H1 (cell line): ENCODE data around the gene ZNF773. TPM values are rescaled to one million over a fixed set of nuclear protein-coding genes. Genes with fewer than 3 reads are reported as not detected.

Experiments used
- CTCF ChIA-PET: fragments of 300-600 bp; sonication (Branson Sonifier 250); formaldehyde crosslinking; loops from one replicate; lab custom pipeline; 2021; ENCODE audit not compliant: partially characterized antibody; lab: Charles Lee
- POLR2A ChIA-PET: fragments of 300-600 bp; sonication (Branson Sonifier 250); formaldehyde crosslinking; loops from one replicate; lab custom pipeline; 2021; ENCODE audit warnings: inconsistent platforms; ENCODE audit not compliant: partially characterized antibody; lab: Charles Lee
- DNase-seq, 2 experiments: peaks; one replicate each; pipeline versions ENCODE4 v3.0.0 to v3.0.0-alpha.2; 2010 to 2022; ENCODE audit warnings: low spot score in 2 of 2, low read depth in 1 of 2, mixed read lengths in 1 of 2
- FAIRE-seq: peaks from 2 replicates; lab custom pipeline; 2011; peaks lifted over from hg19 to GRCh38; lab: Jason Lieb, UNC
- H2AFZ ChIP-seq: 2 replicates; pipeline ENCODE4 v1.8.1; 2012; ENCODE audit warnings: low read length, inconsistent platforms
- H2AK5ac ChIP-seq: 2 replicates; pipeline ENCODE4 v1.6.1; 2013; ENCODE audit warnings: low read depth, low read length
- H2BK120ac ChIP-seq: replicated peaks from 2 replicates; pipeline ENCODE3; 2013; ENCODE audit warnings: low read depth, low read length, inconsistent platforms
- H2BK12ac ChIP-seq: 2 replicates; pipeline ENCODE4 v1.6.1; 2013; ENCODE audit warnings: low read depth, low read length
- H2BK15ac ChIP-seq: 2 replicates; pipeline ENCODE4 v1.6.1; 2013; ENCODE audit warnings: low read length
- H2BK20ac ChIP-seq: 2 replicates; pipeline ENCODE4 v1.6.1; 2013; ENCODE audit warnings: low read length
- H2BK5ac ChIP-seq: 2 replicates; pipeline ENCODE4 v1.6.1; 2013; ENCODE audit warnings: low read depth, low read length
- H3K14ac ChIP-seq: 2 replicates; pipeline ENCODE4 v1.6.1; 2013; ENCODE audit warnings: inconsistent platforms; ENCODE audit not compliant: insufficient read length
- H3K18ac ChIP-seq: 2 replicates; pipeline ENCODE4 v1.6.1; 2013; ENCODE audit warnings: low read length; ENCODE audit errors: extremely low read depth
- H3K23ac ChIP-seq: 2 replicates; pipeline ENCODE4 v1.6.1; 2013; ENCODE audit warnings: inconsistent platforms; ENCODE audit not compliant: insufficient read length
- H3K23me2 ChIP-seq: 2 replicates; pipeline ENCODE4 v1.6.1; 2013; ENCODE audit warnings: low read depth, low read length
- H3K27ac ChIP-seq: 2 replicates; pipeline ENCODE4 v1.6.1; 2011; ENCODE audit warnings: low read depth, low read length, inconsistent platforms
- H3K27me3 ChIP-seq, 4 experiments: replicated peaks in 1 of 4; 1 replicate in 1 of 4; 2 replicates in 3 of 4; pipeline versions ENCODE4 v1.6.1 to v1.8.1; 2011 to 2013; ENCODE audit warnings: low read length in 3 of 4, mild to moderate bottlenecking in 3 of 4, inconsistent platforms in 2 of 4, mixed read lengths in 2 of 4, moderate library complexity in 1 of 4; ENCODE audit not compliant: control insufficient read depth in 3 of 4, insufficient read depth in 3 of 4; ENCODE audit errors: extremely low read depth in 1 of 4
- H3K36me3 ChIP-seq, 4 experiments: 2 replicates each; pipeline versions ENCODE4 v1.6.1 to v1.8.1; 2011 to 2013; ENCODE audit warnings: mild to moderate bottlenecking in 4 of 4, low read length in 3 of 4, moderate library complexity in 2 of 4, control low read depth in 1 of 4, inconsistent platforms in 1 of 4; ENCODE audit not compliant: insufficient read depth in 4 of 4, control insufficient read depth in 2 of 4
- H3K4ac ChIP-seq: replicated peaks from 2 replicates; pipeline ENCODE3; 2013; ENCODE audit warnings: low read length, low read depth, mixed read lengths, inconsistent platforms; ENCODE audit not compliant: insufficient read length
- H3K4me1 ChIP-seq, 4 experiments: replicated peaks in 1 of 4; 1 replicate in 1 of 4; 2 replicates in 3 of 4; pipeline versions ENCODE4 v1.6.1 to v1.8.1; 2011 to 2013; ENCODE audit warnings: low read length in 3 of 4, inconsistent platforms in 2 of 4, mixed read lengths in 1 of 4; ENCODE audit not compliant: insufficient read depth in 4 of 4, control insufficient read depth in 3 of 4
- H3K4me2 ChIP-seq, 2 experiments: 2 replicates each; pipeline versions ENCODE4 v1.6.1 to v1.8.1; 2011 to 2013; ENCODE audit warnings: low read depth in 2 of 2, low read length in 2 of 2, control low read depth in 1 of 2, inconsistent platforms in 1 of 2, mild to moderate bottlenecking in 1 of 2; ENCODE audit not compliant: insufficient read depth in 1 of 2
- H3K4me3 ChIP-seq, 4 experiments: fragments of 200-600, 300-600 bp in 1 of 4; sonication (generic), shearing (Covaris generic), sonication (Bioruptor Twin) in 1 of 4; 2 replicates each; pipeline versions ENCODE4 v1.5.1 to v1.8.1; 2011 to 2016; ENCODE audit warnings: low read length in 4 of 4, low read depth in 3 of 4, control low read depth in 2 of 4, inconsistent platforms in 2 of 4, mild to moderate bottlenecking in 2 of 4, mixed read lengths in 1 of 4, moderate library complexity in 1 of 4; ENCODE audit not compliant: insufficient read depth in 2 of 4; ENCODE audit errors: extremely low read depth in 1 of 4
- H3K56ac ChIP-seq: replicated peaks from 2 replicates; pipeline ENCODE3; 2013; ENCODE audit warnings: low read depth, mild to moderate bottlenecking, mixed read lengths, low read length, inconsistent platforms; ENCODE audit not compliant: insufficient read length
- H3K79me1 ChIP-seq: 2 replicates; pipeline ENCODE4 v1.6.1; 2013; ENCODE audit warnings: low read depth, low read length, control low read depth
- H3K79me2 ChIP-seq, 2 experiments: 2 replicates each; pipeline versions ENCODE4 v1.6.1 to v1.8.1; 2012 to 2013; ENCODE audit warnings: low read length in 2 of 2, mild to moderate bottlenecking in 2 of 2, inconsistent platforms in 1 of 2; ENCODE audit not compliant: insufficient read depth in 2 of 2, control insufficient read depth in 1 of 2
- H3K9ac ChIP-seq, 4 experiments: replicated peaks in 1 of 4; 1 replicate in 1 of 4; 2 replicates in 3 of 4; pipeline versions ENCODE4 v1.6.1 to v1.8.1; 2011 to 2013; ENCODE audit warnings: low read depth in 3 of 4, low read length in 3 of 4, control low read depth in 2 of 4, mild to moderate bottlenecking in 2 of 4, moderate library complexity in 2 of 4, inconsistent platforms in 1 of 4; ENCODE audit errors: extremely low read depth in 1 of 4
- H3K9me3 ChIP-seq, 2 experiments: 2 replicates each; pipeline versions ENCODE4 v1.6.1 to v1.8.1; 2012 to 2013; ENCODE audit warnings: mild to moderate bottlenecking in 2 of 2, moderate library complexity in 2 of 2, control low read depth in 1 of 2, inconsistent platforms in 1 of 2, low read depth in 1 of 2, low read length in 1 of 2, mixed read lengths in 1 of 2; ENCODE audit not compliant: insufficient read depth in 2 of 2
- H4K20me1 ChIP-seq, 2 experiments: replicated peaks in 1 of 2; 2 replicates each; pipeline versions ENCODE3 to v1.8.1; 2011 to 2013; ENCODE audit warnings: inconsistent platforms in 2 of 2, low read length in 2 of 2, mild to moderate bottlenecking in 1 of 2; ENCODE audit not compliant: insufficient read depth in 2 of 2, control insufficient read depth in 1 of 2
- H4K5ac ChIP-seq: 2 replicates; pipeline ENCODE4 v1.6.1; 2013; ENCODE audit warnings: low read length, low read depth, mixed read lengths, inconsistent platforms; ENCODE audit not compliant: insufficient read length
- H4K8ac ChIP-seq: 2 replicates; pipeline ENCODE4 v1.8.0; 2013; ENCODE audit warnings: mild to moderate bottlenecking, moderate library complexity, low read length, inconsistent platforms; ENCODE audit not compliant: insufficient read depth; ENCODE audit errors: extremely low read depth
- H4K91ac ChIP-seq: replicated peaks from 2 replicates; pipeline ENCODE3; 2013; ENCODE audit warnings: low read length, mixed read lengths, inconsistent platforms; ENCODE audit not compliant: insufficient read length
- CHD1 ChIP-seq: IDR thresholded peaks from 2 replicates; pipeline ENCODE4 v1.6.1; 2012; ENCODE audit warnings: low read depth, low read length, improper control_type of control experiment
- JUND ChIP-seq: IDR thresholded peaks from 2 replicates; pipeline ENCODE4 v1.6.1; 2011; ENCODE audit warnings: mild to moderate bottlenecking, improper control_type of control experiment, low read length
- KDM1A ChIP-seq: fragments of 200-600, 300-600 bp; sonication (generic); IDR thresholded peaks from 2 replicates; pipeline ENCODE4 v1.7.1; 2016; ENCODE audit warnings: mild to moderate bottlenecking, low read length, borderline replicate concordance
- KDM4A ChIP-seq: IDR thresholded peaks from one replicate; pipeline ENCODE4 v1.7.1; 2012; ENCODE audit warnings: low read depth, mild to moderate bottlenecking, moderate library complexity, low read length, inconsistent platforms; ENCODE audit not compliant: severe bottlenecking
- POU5F1 ChIP-seq: IDR thresholded peaks from 2 replicates; pipeline ENCODE4 v1.6.1; 2011; ENCODE audit warnings: low read depth, mild to moderate bottlenecking, low read length, moderate library complexity
- RAD21 ChIP-seq, 2 experiments: IDR thresholded peaks in 1 of 2; conservative IDR thresholded peaks in 1 of 2; 2 replicates each; pipeline ENCODE4 v1.6.1; 2011; ENCODE audit warnings: low read depth in 2 of 2, low read length in 2 of 2, improper control_type of control experiment in 1 of 2, inconsistent platforms in 1 of 2, mild to moderate bottlenecking in 1 of 2, moderate library complexity in 1 of 2
- SIX5 ChIP-seq: IDR thresholded peaks from 2 replicates; pipeline ENCODE4 v1.6.1; 2011; ENCODE audit warnings: mild to moderate bottlenecking, low read depth, low read length
- SUZ12 ChIP-seq: fragments of 200-600 bp; sonication (generic); IDR thresholded peaks from 2 replicates; pipeline ENCODE4 v1.6.1; 2012; ENCODE audit warnings: mild to moderate bottlenecking, inconsistent platforms, low read length, moderate library complexity, mixed read lengths
- YY1 ChIP-seq: IDR thresholded peaks from 2 replicates; pipeline ENCODE4 v1.6.1; 2011; ENCODE audit warnings: low read depth, mild to moderate bottlenecking, low read length
- WGBS, 2 experiments: shearing (Covaris generic) in 1 of 2; methylation state at CpG; one replicate each; pipeline versions ENCODE4 v1.1.6 to v1.1.7; 2013 to 2015; ENCODE audit warnings: low lambda C conversion rate in 2 of 2, mixed read lengths in 2 of 2, inconsistent platforms in 1 of 2, low coverage in 1 of 2, missing lambda C conversion rate in 1 of 2; ENCODE audit not compliant: insufficient replicate concordance in 2 of 2, insufficient coverage in 1 of 2, insufficient read length in 1 of 2; ENCODE audit errors: extremely low coverage in 1 of 2, missing lambda C conversion rate in 1 of 2; 5-methylcytosine and 5-hydroxymethylcytosine counted together
- polyA plus RNA-seq, 7 experiments: library from polyadenylated mRNA; depleted of rRNA in 3 of 7; stranded (reverse) in 5 of 7; unstranded in 2 of 7; fragments of >200 nt in 5 of 7; fragments of 200-250 nt in 2 of 7; gene quantifications; 1 replicate in 5 of 7; 2 replicates in 1 of 7; 4 replicates in 1 of 7; pipeline versions ENCODE4 v1.2.1 to v1.2.3, GENCODE V29; 2011 to 2013; ENCODE audit warnings: missing spikeins in 2 of 7, mixed read lengths in 2 of 7
- total RNA-seq: library from RNA; stranded (reverse); fragmentation: NEBNext Ultra II Directional; extraction: Animal tissue kit (Norgen Biotek cat#: 25700); gene quantifications from 2 replicates; pipeline ENCODE4 v1.2.1, GENCODE V29; 2021
- TF ChIP-seq, protein P1 (sequence below): IDR thresholded peaks from 2 replicates; pipeline ENCODE4 v1.6.1; 2012; ENCODE audit warnings: inconsistent platforms

The ZNF773 gene
- total and polyA plus RNA-seq, 2 of the 8 experiments (the other 6 are each of a cell fraction or from before 2014, with no cell fraction given): 4.2 to 8.3 TPM

GRCh38 chr19:57527136-57527881, 27.6 kb downstream of the ZNF773 start, which contains the start of gene ZNF549:
Gene ZNF549 (plus strand): TSS chr19:57527356. CDS start chr19:57527574, 218 bp downstream.
- Histone ChIP-seq H3K9ac (peak within 1 kb of the TSS in 3 of 4 experiments; percentile 73 to 89 (median 77); a peak in 6 of 7 replicates), H4K8ac (peak within 1 kb of the TSS; percentile 97), H3K14ac (no peak within 1 kb of the TSS), H3K27ac (peak within 1 kb of the TSS; percentile 62; the same call in 1 of the 2 replicates), H3K79me2 (peaks cover 8 to 32% of the 10 kb centered on the region in 2 experiments), H2BK20ac (no peak within 1 kb of the TSS), H3K23ac (no peak within 1 kb of the TSS), H3K36me3 (peaks cover 0 to 10% (median 4%) of the 10 kb centered on the region in 4 experiments; a peak in 4 of 8 replicates), H3K79me1 (peaks cover 6% of the 10 kb centered on the region), H2BK12ac (no peak within 1 kb of the TSS), H3K18ac (peak within 1 kb of the TSS; percentile 53; the same call in 1 of the 2 replicates), H2BK120ac (no peak within 1 kb of the TSS), H3K27me3 (no peaks in the 10 kb centered on the region), H3K23me2 (peaks cover 4% of the 10 kb centered on the region; the same call in 1 of the 2 replicates), H2AFZ (peak within 1 kb of the TSS; percentile 83), H3K9me3 (no peaks in the 10 kb centered on the region; a peak in 1 of 4 replicates), H4K91ac (no peak within 1 kb of the TSS), H3K4me2 (peak within 1 kb of the TSS; percentile 60 to 88), H3K4me1 (peaks cover 0 to 3% (median 2%) of the 10 kb centered on the region in 4 experiments; a peak in 2 of 7 replicates), H2AK5ac (no peak within 1 kb of the TSS), H3K4ac (no peak within 1 kb of the TSS), H2BK5ac (0 out of 2 replicates have a peak within 1 kb of the TSS, but pooled peaks have one; percentile 77), H3K56ac (peak within 1 kb of the TSS; percentile 32), H4K20me1 (peaks cover 0 to 2% of the 10 kb centered on the region in 2 experiments), H4K5ac (peak within 1 kb of the TSS; percentile 78), H2BK15ac (no peak within 1 kb of the TSS), H3K4me3 (peak within 1 kb of the TSS; percentile 83 to 95 (median 91))
- 2% methylated on average over 57 of the region's 64 CpGs; no CpG with 5 or more reads in 1 of the 2 experiments for WGBS, 2 experiments
- CTCF ChIA-PET: interaction anchor here (0.5 kb wide), 1 partner anchor 102 kb away, joined by 4 read pairs; no protein-coding TSS in a partner anchor
- POLR2A ChIA-PET: interaction anchor here (0.5 to 1.2 kb wide), 10 partner anchors 16 to 355 kb away, joined by 3 read pairs; partner anchors contain the start of genes ZIK1, ZNF154, ZNF587 and ZNF749
- peak; percentile 92 for FAIRE-seq
- peak; percentile 85 to 87 for DNase-seq
- peak; percentile 82 for TF ChIP-seq SIX5
- no peak for TF ChIP-seq YY1
- no peak for TF ChIP-seq JUND
- no peak for TF ChIP-seq KDM1A
- no peak for TF ChIP-seq POU5F1
- TF ChIP-seq CHD1: no peak
- peak; percentile 63 for TF ChIP-seq KDM4A
- no peak; a peak in 1 of 4 replicates for TF ChIP-seq RAD21 (IDR thresholded peaks at IDR 0.05 in 1 of 2, conservative IDR thresholded peaks at IDR 0.05 in 1 of 2; ENCODE audit: low read depth in 2 of 2, low read length in 2 of 2)
- TF ChIP-seq, protein P1, sequence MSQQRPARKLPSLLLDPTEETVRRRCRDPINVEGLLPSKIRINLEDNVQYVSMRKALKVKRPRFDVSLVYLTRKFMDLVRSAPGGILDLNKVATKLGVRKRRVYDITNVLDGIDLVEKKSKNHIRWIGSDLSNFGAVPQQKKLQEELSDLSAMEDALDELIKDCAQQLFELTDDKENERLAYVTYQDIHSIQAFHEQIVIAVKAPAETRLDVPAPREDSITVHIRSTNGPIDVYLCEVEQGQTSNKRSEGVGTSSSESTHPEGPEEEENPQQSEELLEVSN: peak; percentile 92
- no peak for TF ChIP-seq SUZ12
